GM20000 (cell line): Measurements from ENCODE around the gene NTMT1.

Source experiments
- DNase-seq: peaks from one replicate; pipeline ENCODE4 v3.0.0; 2012; ENCODE audit warnings: low spot score
- CTCF ChIP-seq: IDR thresholded peaks from 2 replicates; pipeline ENCODE4 v1.5.1; 2012; ENCODE audit warnings: mild to moderate bottlenecking, control low read depth; ENCODE audit errors: extremely low read depth, missing control alignments

Gene NTMT1

GRCh38 chr9:129597355-129598088 is 28.4 kb upstream of the NTMT1 start:
- DNase-seq: peak; percentile 77
- no peak for TF ChIP-seq CTCF

GRCh38 chr9:129598089-129598596 is 27.8 kb upstream of the NTMT1 start:
- TF ChIP-seq CTCF: no peak
- DNase-seq: no peak

GRCh38 chr9:129601082-129601674 is 24.8 kb upstream of the NTMT1 start:
- DNase-seq: no peak
- no peak for TF ChIP-seq CTCF

GRCh38 chr9:129602598-129603415 is 23.2 kb upstream of the NTMT1 start:
- DNase-seq: no peak
- TF ChIP-seq CTCF: no peak

GRCh38 chr9:129604056-129604765 is 21.8 kb upstream of the NTMT1 start:
- no peak for TF ChIP-seq CTCF
- DNase-seq: no peak

- TF ChIP-seq CTCF: no peak
- no peak for DNase-seq
Measured at GRCh38 chr9:129604766-129605163, 21.2 kb upstream of the NTMT1 start.
